GM23338 (cell line): ENCODE data around the gene CEBPB. TPM values are rescaled to one million over a fixed set of nuclear protein-coding genes. Genes with fewer than 3 reads are reported as not detected.

ENCODE experiments used
- ATAC-seq: fragments of 200-7000 bp; cut with Tn5 transposase; 3 replicates; pipeline ENCODE4 v1.9.1; 2020
- DNase-seq: peaks from one replicate; pipeline ENCODE4 v3.0.0-alpha.2; 2015; ENCODE audit warnings: low spot score
- H2AFZ ChIP-seq: fragments of 200-600 bp; sonication (generic); 2 replicates; pipeline ENCODE4 v1.8.0; 2016; ENCODE audit warnings: antibody characterized with exemption, mild to moderate bottlenecking, moderate library complexity
- H3F3A ChIP-seq: fragments of 200-600 bp; sonication (generic); replicated peaks from 2 replicates; pipeline ENCODE4 v1.8.0; 2017; ENCODE audit warnings: antibody characterized with exemption, mixed run types, low read depth
- H3K27ac ChIP-seq: fragments of 200-600 bp; sonication (generic); 2 replicates; pipeline ENCODE4 v1.6.1; 2016; ENCODE audit warnings: low read depth
- H3K27me3 ChIP-seq: fragments of 200-600 bp; sonication (generic); 2 replicates; pipeline ENCODE4 v1.8.0; 2016; ENCODE audit warnings: mild to moderate bottlenecking, mixed run types, moderate library complexity; ENCODE audit not compliant: insufficient read depth
- H3K36me3 ChIP-seq: fragments of 200-600 bp; sonication (generic); 2 replicates; pipeline ENCODE4 v1.8.0; 2016; ENCODE audit warnings: mild to moderate bottlenecking; ENCODE audit not compliant: insufficient read depth
- H3K4me1 ChIP-seq: fragments of 200-600 bp; sonication (generic); 2 replicates; pipeline ENCODE4 v1.8.0; 2016; ENCODE audit warnings: mild to moderate bottlenecking, moderate library complexity; ENCODE audit not compliant: insufficient read depth
- H3K4me2 ChIP-seq: fragments of 200-600 bp; sonication (generic); 2 replicates; pipeline ENCODE4 v1.7.1; 2017; ENCODE audit warnings: mixed run types
- H3K4me3 ChIP-seq: fragments of 200-600 bp; sonication (generic); 2 replicates; pipeline ENCODE4 v1.6.1; 2016; ENCODE audit warnings: mixed run types
- H3K79me2 ChIP-seq: fragments of 200-600 bp; sonication (generic); replicated peaks from 2 replicates; pipeline ENCODE4 v1.8.0; 2017; ENCODE audit warnings: mild to moderate bottlenecking; ENCODE audit not compliant: insufficient read depth
- H3K9me2 ChIP-seq: fragments of 200-600 bp; sonication (generic); 2 replicates; pipeline ENCODE4 v1.8.0; 2017; ENCODE audit not compliant: insufficient read depth
- H4K20me1 ChIP-seq: fragments of 200-600 bp; sonication (generic); replicated peaks from 2 replicates; pipeline ENCODE4 v1.8.0; 2017; ENCODE audit warnings: mild to moderate bottlenecking; ENCODE audit not compliant: insufficient read depth
- H3K27ac Mint-ChIP-seq: 2 replicates; pipeline ENCODE4 v1.8.0; 2020; ENCODE audit warnings: inconsistent platforms, mild to moderate bottlenecking, moderate library complexity, mixed read lengths
- H3K27me3 Mint-ChIP-seq: 3 replicates; pipeline ENCODE4 v1.8.0; 2022; ENCODE audit warnings: low read depth, mild to moderate bottlenecking, moderate library complexity, mixed read lengths, inconsistent platforms; ENCODE audit not compliant: insufficient read depth, poor library complexity
- H3K36me3 Mint-ChIP-seq: 3 replicates; pipeline ENCODE4 v1.8.0; 2021; ENCODE audit warnings: low read depth, mild to moderate bottlenecking, inconsistent platforms, moderate library complexity, mixed read lengths
- H3K4me1 Mint-ChIP-seq: 3 replicates; pipeline ENCODE4 v1.8.0; 2020; ENCODE audit warnings: mild to moderate bottlenecking, inconsistent platforms, mixed read lengths
- H3K4me3 Mint-ChIP-seq: 3 replicates; pipeline ENCODE4 v1.8.0; 2021; ENCODE audit warnings: moderate library complexity, mild to moderate bottlenecking, inconsistent platforms, mixed read lengths
- H3K9me3 Mint-ChIP-seq: 3 replicates; pipeline ENCODE4 v1.8.0; 2020; ENCODE audit warnings: moderate library complexity, mild to moderate bottlenecking, inconsistent platforms, mixed read lengths
- CREB1 ChIP-seq: fragments of 250-450 bp; sonication (Bioruptor Pico); IDR thresholded peaks from 2 replicates; pipeline ENCODE4 v1.5.0; 2020; ENCODE audit warnings: low read depth, mild to moderate bottlenecking, moderate library complexity
- CTCF ChIP-seq, 2 experiments: fragments of 200-600 bp in 1 of 2; sonication (generic) in 1 of 2; conservative IDR thresholded peaks; 2 replicates each; pipeline versions ENCODE4 v1.5.1 to v1.6.1; 2016 to 2017; ENCODE audit warnings: antibody characterized with exemption in 2 of 2, low read depth in 2 of 2, mild to moderate bottlenecking in 2 of 2, moderate library complexity in 1 of 2
- EZH2phosphoT487 ChIP-seq: fragments of 200-600 bp; sonication (generic); IDR thresholded peaks from one replicate; pipeline ENCODE4 v1.8.1; 2018; ENCODE audit warnings: antibody characterized with exemption; ENCODE audit not compliant: unreplicated experiment
- JUNB ChIP-seq: IDR thresholded peaks from one replicate; pipeline ENCODE4 v1.6.1; 2016; ENCODE audit warnings: antibody characterized with exemption; ENCODE audit not compliant: unreplicated experiment
- ZNF114 ChIP-seq: fragments of 250-450 bp; sonication (Bioruptor Pico); IDR thresholded peaks from 2 replicates; pipeline ENCODE4 v1.5.0; 2020; ENCODE audit warnings: mild to moderate bottlenecking, moderate library complexity
- polyA plus RNA-seq: library from polyadenylated mRNA; unstranded; fragments of >200 nt; fragmentation: Nextera tagmentation; extraction: Ambion mirVana; gene quantifications from 2 replicates; pipeline ENCODE4 v1.2.1, GENCODE V29; 2016
- total RNA-seq: library from RNA; depleted of rRNA; stranded (reverse); fragments of >200 nt; shearing (Covaris generic); gene quantifications from 2 replicates; pipeline ENCODE4 v1.2.3, GENCODE V29; 2014
- TF ChIP-seq, protein P1 (sequence below): fragments of 250-450 bp; sonication (Bioruptor Pico); IDR thresholded peaks from 2 replicates; pipeline ENCODE4 v1.5.0; 2020; ENCODE audit warnings: mild to moderate bottlenecking, moderate library complexity

The CEBPB gene
- total and polyA plus RNA-seq, 2 experiments from 2014 or later, result 20.6 to 25.4 TPM

DNA sequence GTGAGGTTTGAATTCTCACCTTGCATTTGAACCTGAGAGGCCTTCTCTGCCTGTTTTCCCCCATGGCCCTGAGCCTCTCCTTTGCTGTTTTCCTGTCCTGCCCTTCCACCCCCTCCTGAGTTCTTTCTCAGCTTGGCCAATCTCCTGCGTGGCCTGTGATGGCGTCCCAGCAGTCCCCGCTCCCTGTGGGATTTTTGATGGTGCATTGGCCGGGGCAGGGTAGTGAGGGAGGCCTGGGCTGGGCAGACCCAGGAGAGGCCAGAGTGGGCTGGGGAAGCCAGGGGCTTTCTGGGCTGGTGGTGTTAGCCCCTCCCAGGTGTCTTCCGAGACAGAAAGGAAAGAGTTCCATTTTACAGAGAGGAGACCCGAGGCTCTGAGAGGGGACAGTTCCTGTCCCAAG lies 6.3 kb downstream of the CEBPB start (continued):
- no peak for TF ChIP-seq CTCF (conservative IDR thresholded peaks at IDR 0.05; ENCODE audit: low read depth in 2 of 2)
- TF ChIP-seq JUNB, result no peak
- no peak for TF ChIP-seq EZH2phosphoT487
- TF ChIP-seq CREB1 (CRISPR knock-in tag), result no peak
- no peak for TF ChIP-seq ZNF114

DNA sequence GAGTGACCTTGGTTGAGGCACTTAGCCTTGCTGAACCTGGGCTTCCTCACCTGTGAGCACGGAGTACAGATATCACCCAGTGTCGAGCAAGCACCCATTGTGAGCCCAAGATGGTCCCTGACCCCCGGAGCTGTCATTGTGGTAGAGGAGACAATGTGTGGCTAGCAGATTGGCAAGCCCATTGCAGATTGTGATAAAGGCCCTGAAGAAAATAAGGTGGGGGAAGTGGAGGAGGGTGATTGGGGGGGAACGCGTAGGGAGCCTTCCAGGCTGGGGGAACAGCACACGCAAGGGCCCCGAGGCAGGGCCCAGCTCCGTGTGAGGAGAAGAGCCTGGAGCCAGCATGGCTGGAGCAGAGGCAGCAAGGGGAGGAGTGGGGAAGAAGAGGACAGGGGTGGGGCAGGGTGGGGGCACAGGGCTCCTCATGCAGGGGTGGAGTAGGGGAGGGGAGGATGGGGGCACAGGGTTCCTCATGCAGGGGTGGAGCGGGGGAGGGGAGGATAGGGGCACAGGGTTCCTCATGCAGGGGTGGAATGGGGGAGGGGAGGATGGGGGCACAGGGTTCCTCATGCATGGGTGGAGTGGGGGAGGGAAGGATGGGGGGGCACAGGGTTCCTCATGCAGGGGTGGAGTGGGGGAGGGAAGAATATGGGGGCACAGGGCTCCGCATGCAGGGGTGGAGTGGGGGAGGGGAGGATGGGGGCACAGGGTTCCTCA lies 7.0 kb downstream of the CEBPB start:
- no peak overlapping the region for H3K4me3 ChIP-seq
- H3K27me3 ChIP-seq, result no peaks in the 10 kb centered on the region
- peaks cover 30% of the 10 kb centered on the region for H3K36me3 Mint-ChIP-seq
- H3K4me2 ChIP-seq, result no peak overlapping the region
- no peak overlapping the region; the same call in 1 of the 2 replicates for H3K27ac Mint-ChIP-seq
- H3K9me3 Mint-ChIP-seq, result peaks cover 21% of the 10 kb centered on the region
- DNase-seq, result no peak
- H3F3A ChIP-seq, result 0 out of 2 replicates have a peak, but pooled peaks cover 8% of the 10 kb centered on the region
- H3K9me2 ChIP-seq, result no peaks in the 10 kb centered on the region
- TF ChIP-seq, protein P1, sequence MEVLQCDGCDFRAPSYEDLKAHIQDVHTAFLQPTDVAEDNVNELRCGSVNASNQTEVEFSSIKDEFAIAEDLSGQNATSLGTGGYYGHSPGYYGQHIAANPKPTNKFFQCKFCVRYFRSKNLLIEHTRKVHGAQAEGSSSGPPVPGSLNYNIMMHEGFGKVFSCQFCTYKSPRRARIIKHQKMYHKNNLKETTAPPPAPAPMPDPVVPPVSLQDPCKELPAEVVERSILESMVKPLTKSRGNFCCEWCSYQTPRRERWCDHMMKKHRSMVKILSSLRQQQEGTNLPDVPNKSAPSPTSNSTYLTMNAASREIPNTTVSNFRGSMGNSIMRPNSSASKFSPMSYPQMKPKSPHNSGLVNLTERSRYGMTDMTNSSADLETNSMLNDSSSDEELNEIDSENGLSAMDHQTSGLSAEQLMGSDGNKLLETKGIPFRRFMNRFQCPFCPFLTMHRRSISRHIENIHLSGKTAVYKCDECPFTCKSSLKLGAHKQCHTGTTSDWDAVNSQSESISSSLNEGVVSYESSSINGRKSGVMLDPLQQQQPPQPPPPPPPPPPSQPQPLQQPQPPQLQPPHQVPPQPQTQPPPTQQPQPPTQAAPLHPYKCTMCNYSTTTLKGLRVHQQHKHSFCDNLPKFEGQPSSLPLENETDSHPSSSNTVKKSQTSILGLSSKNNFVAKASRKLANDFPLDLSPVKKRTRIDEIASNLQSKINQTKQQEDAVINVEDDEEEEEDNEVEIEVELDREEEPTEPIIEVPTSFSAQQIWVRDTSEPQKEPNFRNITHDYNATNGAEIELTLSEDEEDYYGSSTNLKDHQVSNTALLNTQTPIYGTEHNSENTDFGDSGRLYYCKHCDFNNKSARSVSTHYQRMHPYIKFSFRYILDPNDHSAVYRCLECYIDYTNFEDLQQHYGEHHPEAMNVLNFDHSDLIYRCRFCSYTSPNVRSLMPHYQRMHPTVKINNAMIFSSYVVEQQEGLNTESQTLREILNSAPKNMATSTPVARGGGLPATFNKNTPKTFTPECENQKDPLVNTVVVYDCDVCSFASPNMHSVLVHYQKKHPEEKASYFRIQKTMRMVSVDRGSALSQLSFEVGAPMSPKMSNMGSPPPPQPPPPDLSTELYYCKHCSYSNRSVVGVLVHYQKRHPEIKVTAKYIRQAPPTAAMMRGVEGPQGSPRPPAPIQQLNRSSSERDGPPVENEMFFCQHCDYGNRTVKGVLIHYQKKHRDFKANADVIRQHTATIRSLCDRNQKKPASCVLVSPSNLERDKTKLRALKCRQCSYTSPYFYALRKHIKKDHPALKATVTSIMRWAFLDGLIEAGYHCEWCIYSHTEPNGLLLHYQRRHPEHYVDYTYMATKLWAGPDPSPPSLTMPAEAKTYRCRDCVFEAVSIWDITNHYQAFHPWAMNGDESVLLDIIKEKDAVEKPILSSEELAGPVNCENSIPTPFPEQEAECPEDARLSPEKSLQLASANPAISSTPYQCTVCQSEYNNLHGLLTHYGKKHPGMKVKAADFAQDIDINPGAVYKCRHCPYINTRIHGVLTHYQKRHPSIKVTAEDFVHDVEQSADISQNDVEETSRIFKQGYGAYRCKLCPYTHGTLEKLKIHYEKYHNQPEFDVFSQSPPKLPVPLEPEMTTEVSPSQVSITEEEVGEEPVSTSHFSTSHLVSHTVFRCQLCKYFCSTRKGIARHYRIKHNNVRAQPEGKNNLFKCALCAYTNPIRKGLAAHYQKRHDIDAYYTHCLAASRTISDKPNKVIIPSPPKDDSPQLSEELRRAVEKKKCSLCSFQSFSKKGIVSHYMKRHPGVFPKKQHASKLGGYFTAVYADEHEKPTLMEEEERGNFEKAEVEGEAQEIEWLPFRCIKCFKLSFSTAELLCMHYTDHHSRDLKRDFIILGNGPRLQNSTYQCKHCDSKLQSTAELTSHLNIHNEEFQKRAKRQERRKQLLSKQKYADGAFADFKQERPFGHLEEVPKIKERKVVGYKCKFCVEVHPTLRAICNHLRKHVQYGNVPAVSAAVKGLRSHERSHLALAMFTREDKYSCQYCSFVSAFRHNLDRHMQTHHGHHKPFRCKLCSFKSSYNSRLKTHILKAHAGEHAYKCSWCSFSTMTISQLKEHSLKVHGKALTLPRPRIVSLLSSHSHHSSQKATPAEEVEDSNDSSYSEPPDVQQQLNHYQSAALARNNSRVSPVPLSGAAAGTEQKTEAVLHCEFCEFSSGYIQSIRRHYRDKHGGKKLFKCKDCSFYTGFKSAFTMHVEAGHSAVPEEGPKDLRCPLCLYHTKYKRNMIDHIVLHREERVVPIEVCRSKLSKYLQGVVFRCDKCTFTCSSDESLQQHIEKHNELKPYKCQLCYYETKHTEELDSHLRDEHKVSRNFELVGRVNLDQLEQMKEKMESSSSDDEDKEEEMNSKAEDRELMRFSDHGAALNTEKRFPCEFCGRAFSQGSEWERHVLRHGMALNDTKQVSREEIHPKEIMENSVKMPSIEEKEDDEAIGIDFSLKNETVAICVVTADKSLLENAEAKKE, result no peak
- peaks cover 20% of the 10 kb centered on the region for H3K79me2 ChIP-seq
- H3K36me3 ChIP-seq, result no peaks in the 10 kb centered on the region
- H2AFZ ChIP-seq, result no peak overlapping the region
- H3K27me3 Mint-ChIP-seq, result peaks cover 11% of the 10 kb centered on the region
- ATAC-seq, result no peak
- H4K20me1 ChIP-seq, result no peaks in the 10 kb centered on the region; the same call in 1 of the 2 replicates
- H3K4me1 ChIP-seq, result peaks cover 20% of the 10 kb centered on the region
- H3K4me1 Mint-ChIP-seq, result peaks cover 50% of the 10 kb centered on the region
- 0 out of 2 replicates have a peak overlapping the region, but pooled peaks have one; percentile 14 for H3K27ac ChIP-seq
- H3K4me3 Mint-ChIP-seq, result no peak overlapping the region
